OCI-M2 (cell line): ENCODE measurements around the gene MYCN.
"Not testable (repeated sequence)": the region's sequence is repeated elsewhere in the genome, so short reads cannot be mapped to it uniquely, and the experiment has no call there.

ENCODE experiments used
- DNase-seq: peaks from one replicate; lab custom pipeline; 2025; ENCODE audit not compliant: unreplicated experiment; lab: John Stamatoyannopoulos, UW

MYCN gene

DNA sequence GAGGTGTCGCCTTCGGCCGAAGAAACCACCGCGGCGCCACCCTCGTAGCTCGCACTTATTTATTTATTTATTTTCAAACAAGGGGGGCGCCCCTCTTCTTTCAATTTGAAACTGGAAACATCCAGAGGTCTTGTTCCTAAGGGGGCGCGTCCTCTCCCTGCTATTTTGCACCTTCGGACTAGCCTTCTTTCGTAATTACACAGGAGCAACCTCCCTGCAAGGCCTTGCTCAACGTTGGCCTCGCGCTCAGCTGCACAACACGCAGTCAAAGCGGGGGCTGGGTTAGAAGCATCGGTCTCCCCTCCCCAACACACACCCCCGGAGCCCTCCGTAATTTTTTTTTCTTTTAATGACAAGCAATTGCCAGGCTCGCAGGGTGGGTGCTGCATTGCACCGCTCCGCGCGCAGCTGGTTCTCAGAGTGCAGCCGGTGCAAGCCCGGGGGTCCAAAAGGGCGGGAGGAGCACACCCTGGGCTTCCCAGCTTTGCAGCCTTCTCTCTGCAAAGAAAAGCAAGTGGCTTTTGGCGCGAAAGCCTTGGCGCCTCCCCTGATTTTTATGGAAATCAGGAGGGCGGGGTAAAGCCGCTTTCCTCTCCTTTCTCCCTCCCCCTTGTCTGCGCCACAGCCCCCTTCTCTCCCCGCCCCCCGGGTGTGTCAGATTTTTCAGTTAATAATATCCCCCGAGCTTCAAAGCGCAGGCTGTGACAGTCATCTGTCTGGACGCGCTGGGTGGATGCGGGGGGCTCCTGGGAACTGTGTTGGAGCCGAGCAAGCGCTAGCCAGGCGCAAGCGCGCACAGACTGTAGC is at the start of gene MYCN:
MYCN (plus strand) TSS at position 697 of the 807 bp plus-strand sequence. CDS start 1,515 bp downstream, outside the sequence.
- DNase-seq, result no peak

DNA sequence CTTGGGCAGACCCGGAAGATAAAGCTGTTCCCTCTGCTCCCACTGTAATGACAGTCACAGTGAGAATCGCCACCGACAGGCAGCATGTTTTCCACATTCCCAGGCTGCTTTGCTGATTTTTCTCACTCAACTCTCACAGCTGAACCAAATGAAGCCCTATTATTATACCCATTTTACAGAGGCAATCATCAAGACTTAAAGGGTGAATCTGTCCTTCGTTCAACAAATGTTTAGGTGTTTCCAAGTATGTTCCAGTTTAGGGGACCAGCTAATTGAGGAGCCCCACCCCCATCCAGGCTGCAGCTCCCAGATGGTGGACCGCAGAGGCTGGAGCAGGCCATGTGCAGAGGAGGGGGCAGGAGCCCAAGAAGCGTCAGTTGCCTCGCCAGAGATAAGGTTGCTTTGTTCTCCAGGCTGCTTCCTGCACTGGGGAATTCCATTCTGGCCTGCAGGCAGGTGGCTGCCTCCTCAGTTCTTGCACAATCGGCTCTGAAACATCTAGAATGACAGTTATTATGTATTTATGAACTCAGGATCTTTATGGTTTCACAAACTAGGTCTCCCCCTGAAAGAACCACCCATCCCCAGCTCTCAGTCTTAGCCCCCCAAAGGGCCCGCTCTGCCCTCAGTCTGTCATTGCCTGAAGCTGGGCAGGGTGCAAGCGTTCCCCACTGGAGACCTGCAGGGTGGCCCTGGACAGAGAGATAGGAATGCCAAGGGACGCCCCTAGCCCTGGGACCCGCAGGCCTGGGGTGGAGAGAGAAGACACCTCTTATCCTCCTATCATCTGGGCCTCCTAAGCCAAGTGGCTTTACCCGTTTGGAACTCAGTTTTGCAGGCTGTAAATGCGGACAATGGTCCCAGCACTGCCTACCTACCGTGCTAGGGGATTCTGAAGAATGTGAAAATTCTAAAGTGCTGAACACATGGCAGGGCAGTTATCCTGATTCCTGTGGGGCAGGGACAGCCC is 49.1 kb upstream of the MYCN start:
- DNase-seq, result no peak

DNA sequence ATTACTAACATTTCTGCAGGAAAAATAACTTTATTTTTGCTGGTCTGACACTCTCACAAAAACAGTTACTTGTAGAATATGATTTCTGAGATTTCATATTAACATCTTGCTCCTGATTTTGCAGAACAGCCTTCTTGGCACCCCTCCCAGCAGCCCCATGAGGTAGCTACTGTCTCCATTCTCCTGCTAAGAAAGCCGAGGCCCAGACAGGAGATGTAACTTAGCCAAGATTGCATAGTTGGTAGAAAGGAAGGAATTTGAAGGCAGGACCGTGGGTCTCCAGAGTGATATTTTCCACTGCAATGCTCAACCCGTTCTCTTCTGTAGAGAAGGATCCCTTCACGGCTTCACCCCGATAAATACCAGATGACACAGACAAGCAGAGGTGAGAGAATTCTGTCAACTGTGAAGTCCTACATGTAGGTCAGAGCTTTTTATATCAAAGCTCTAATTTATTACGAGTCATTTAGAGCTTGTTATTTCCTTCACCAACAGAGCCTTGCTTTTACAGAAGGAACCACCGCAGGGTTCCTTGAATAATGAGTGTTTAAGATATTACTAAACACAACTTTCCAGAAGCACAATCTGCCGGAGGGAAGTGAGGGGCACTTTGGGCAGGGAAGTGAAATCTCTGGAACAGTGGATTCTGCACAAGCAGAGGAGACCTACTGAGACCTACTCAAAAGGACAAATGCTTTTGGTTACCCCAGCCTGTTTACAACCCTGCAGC is 48.0 kb upstream of the MYCN start:
- DNase-seq, result no peak

DNA sequence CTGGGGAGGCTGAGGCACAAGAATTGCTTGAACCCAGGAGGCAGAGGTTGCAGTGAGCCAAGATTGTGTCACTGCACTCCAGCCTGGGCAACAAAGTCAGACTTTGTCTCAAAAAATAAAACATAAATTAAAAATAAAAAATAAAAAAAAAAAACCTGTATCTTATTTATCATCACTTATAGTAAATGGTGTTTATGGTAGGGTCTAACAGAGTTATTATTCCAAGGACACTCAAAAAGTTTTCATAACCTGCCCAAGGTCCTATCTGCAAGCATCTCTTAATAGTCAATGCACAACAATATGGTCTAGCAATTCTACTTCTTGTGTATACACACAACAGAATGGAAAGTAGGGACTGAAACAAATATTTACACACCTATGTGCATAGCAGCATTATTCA is 47.3 kb upstream of the MYCN start:
- no peak for DNase-seq

DNA sequence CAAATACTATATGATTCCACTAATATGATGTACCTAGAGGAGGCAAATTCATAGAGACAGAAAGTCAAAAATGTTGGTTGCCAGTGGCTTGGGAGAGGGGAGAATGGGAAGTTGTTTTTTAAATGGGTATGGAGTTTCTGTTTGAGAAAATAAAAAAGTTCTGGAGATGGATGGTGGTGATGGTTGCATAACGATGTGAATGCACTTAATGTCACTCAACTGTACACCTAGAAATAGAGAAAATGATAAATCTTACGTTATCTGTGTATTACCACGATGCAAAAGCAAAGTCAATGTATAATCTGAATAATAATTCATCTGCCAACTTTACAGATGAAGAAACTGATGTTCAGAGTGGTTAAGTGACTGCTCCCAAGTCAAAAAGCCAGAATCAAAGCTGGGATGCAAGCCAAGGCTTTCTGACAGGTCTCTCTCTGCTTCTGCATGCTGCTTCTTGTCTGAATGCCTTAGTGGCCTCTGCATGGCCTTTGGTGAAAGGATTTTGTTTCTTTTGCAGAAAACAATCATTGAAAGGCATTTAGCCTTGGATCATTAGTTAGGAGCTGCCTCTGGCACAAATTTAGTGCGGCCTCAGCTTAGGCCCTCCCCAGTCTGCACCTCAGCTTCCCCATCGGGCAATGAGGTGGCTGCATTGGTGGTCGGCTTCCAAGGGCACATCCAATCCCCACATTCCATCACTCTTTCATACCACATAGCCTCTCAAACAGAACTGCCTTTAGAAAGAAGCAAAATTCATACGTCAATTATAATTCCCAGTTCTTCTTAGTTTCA is 46.5 kb upstream of the MYCN start:
- DNase-seq, result no peak

DNA sequence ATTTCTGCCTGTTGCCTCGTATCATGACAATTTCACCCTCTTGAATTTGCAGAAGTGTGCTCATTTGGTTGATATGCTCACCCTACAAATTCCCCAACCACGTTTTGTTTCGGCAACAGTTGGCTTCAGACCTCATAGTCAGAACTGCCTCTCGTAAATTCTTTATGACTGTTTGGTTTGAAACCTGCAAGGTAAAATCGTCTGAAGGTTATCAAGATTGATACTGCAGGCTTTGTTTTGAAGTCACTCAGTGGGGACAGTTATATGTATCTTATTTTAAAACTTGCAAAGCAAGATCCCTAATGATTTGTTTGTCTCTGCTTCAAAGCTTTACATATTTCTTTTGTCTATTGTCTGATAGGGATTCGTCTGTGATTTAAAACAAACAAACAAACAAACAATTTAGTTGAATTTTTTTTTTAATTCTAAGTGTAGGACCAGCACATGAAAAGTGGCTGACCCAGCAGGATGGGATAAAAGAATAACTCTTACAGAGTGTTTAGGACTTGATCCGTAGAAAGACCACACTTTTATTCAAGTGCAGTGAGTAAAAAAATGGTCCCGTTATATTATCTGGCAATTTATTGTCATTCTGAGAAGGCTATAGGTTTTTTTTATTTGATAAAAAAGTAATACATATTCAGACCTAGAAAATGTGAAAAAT is 45.7 kb upstream of the MYCN start:
- no peak for DNase-seq

DNA sequence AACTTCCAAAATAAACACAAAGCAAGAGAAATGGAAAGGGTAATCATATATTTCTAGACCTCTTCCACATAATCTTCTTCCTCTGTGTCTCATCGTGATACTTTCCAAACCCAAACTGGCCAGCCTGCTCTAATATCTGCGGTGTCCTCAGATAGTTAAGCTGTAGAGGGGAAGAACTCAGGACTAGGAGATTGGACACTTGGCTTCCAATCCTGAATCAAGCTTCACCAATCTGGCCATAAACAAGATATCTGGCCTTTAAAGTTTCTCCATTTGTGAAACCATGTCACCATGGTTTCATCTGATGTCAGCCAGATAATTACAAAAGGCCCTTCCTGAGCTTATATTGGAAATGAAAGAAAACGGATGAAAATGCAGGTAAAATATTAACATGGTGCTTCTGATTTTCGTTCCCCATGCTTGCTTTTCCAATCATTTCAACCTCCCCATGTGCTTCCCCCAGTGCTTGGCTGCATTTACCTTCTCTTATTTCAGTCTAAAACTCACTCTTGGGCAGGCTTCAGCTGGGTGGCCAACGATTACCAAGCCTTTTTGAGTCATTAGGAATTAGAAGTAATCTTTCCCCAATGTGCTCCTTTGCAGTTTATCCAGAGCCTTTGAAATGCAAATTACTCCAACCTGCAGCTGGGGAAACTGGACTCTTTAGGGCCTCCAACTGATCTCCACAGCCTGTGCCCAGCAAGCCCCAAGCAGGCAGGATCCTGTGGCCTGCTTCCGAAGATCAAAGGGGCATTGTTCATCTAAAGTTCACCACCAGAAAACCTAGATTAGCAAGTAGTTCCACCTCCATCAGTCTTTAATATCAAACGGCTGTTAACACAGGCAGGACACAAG is 44.5 kb upstream of the MYCN start:
- no peak for DNase-seq

DNA sequence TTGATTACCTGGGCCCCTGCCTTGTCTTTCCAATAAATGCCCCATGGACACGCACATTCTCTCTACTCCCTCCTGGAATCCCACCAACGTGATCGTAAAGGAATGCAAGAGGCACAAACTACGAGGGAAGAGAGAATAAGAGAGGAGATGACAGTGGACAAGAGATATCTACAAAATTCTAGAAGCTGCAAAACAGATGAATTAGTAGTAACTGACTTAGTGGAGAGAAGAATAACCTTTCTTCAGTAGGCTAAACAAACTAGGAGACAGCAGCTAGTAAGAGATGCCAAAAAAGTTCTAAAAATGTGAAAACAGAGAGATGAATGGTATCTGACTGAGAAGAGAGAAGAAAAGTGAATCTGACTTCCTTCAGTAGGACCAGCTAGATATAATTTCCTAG is 43.5 kb upstream of the MYCN start:
- DNase-seq, result no peak

DNA sequence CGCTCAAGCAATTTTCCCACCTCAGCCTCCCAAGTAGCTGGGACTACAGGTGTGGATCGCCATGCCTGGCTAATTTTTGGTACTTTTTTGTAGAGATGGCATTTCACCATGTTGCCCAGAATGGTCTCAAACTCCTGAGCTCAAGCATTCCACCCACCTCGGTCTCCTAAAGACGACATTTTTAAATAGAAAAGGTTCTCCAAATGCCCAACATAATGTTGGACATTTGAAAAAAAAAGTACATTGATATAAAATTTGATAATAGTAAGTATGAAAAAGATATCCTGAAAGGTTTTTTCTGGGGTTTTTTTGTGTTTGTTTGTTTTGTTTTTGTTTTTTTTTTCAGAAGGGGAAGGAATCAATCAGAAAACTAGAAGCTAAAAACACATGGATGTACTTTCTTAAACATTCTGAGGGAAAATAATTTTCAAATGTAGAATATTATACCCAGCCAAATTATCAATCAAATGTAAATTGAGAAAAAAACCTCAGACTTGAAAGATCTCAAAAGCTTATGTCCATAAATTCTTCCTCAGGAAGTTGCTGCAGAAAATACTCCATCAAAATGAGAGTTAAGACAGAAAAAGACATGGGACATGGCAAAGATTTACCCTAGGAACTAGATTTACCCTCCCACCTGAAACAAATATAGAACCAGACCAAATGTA is 42.8 kb upstream of the MYCN start:
- no peak for DNase-seq

DNA sequence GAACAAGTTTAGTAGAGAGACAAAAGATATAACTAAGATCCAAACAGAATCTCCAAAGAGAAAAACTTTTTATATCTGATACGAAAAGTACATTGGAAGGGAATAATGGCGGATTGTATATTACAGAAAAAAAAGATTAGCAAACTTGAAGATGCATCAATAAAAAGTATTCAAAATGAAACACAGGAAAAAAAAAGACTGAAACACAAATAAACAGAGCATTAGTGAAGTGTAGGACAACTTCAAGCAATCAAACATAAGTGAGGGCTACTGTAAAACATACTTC is 41.1 kb upstream of the MYCN start:
- no peak for DNase-seq

DNA sequence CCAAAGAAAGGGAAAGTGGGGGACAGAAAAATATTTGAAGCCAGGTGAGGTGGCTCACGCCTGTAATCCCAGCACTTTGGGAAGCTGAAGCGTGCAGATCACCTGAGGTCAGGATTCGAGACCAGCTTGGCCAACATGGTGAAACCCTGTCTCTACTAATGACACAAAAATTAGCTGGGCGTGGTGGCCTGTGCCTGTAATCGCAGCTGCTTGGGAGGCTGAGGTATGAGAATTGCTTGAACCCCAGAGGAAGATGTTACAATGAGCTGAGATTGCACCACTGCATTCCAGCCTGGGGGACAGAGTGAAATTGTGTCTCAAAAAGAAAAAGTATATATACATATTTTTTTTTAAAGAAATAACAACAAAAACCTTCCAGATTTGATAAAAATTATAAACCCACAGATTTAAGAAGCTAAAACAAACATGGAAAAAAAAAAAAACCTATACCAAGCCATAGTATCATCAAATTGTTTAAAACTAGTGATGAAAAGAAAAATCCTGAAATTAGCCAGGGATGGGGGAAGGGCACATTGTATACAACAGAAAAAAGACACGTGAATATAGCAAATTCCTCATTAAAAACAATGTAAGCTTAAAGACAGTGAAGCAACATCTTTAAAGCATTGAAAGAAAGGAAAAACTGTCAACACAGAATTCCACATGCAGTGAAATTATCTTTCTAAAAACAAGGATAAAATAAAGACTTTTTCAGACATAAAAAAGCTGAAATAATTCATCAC is 40.4 kb upstream of the MYCN start:
- no peak for DNase-seq

DNA sequence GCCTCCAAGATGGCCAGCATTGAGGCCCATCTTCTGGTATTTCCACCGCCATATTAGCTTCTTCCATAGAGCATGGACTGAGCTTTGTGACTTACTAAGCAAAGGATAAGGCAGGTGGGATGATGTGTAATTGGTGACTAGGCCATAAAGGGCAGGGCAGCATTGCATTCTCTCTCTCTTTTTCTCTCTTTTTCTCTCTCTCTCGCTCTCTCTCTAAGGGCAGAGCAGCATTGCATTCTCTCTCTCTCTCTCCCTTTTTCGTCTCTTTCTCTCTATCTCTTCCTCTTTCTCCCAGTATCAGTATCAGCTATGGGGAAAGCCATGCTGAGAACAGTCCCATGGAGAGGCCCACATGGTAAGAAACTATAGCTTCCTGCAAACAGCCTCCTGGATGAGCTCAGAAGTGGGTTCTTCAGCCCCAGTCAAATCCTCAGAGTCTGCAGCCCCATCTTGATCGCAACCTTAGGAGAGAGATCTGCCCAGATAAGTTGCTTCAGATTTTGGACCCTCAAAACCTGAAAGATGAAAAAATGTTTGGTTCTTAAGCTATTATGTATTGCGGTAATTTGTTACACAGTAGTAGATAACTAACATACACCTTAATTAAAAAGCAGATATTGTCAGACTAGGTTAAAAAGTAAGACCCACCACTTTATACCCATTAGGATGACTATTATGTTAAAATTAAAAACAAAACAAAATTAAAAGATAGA is 39.1 kb upstream of the MYCN start:
- no peak for DNase-seq

DNA sequence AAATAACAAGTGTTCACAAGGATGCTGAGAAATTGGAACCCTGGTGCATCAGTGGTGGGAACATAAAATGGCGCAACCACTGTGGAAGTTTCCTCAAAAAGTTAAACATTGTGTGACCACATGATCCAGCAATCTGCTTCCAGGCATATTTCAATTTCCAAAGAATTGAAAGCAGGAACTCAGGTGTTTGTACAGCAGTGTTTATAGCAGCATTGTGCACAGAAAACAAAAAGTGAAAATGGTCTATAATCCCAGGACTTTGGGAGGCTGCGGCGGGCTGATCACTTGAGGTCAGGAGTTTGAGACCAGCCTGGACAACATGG is 38.6 kb upstream of the MYCN start:
- no peak for DNase-seq

DNA sequence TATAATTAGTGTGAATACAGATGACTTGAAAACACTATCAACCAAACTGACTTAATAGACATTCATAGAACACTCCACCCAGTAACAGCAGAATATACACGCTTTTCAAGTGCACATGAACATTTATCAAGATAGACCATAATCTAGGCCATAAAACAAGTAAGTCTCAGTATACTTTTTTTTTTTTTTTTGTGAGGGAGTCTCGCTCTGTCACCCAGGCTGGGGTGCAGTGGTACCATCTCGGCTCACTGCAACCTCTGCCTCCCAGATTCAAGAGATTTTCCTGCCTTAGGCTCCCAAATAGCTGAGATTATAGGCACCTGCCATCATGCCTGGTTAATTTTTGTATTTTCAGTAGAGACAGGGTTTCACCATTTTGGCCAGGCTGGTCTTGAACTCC is 36.4 kb upstream of the MYCN start:
- not testable (repeated sequence) for DNase-seq

DNA sequence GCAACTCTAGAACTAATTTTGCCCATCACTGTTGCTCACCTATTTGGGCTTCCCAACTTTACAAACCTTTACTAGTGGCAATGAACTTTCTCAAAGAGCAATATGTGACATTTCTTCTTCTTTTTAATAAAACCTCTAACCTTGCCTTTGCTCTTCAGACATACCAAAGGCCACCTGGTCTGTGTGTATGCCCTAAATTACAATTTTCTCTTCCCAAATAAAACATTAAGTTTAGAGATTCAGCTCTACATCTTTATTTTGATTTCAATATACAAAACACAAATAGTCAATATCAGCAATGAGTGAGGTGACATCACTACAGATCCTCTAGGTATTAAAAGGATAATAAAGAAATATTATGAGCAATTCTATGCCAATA is 35.1 kb upstream of the MYCN start:
- DNase-seq, result no peak

DNA sequence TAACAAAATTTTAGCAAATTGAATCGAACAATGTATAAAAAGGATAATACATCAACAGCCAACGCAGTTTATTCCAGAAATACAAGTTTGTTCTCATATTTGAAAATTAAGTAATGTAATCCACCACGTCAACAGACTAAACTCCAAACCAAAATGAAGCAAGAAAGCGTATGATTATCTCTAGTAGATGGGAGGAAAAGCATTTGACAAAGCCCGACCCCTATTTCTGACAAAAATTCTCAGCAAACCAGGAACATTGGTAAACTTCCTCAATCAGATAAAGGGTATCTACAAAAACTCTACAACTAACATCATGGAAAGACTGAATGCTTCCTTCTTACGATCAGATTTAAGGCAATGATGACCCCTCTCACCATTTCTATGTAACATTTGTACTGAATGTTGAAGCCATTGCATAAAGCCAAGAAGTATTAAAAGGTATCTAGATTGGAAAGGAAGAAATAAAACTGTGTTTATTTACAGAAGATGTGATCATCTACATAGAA is 34.3 kb upstream of the MYCN start:
- no peak for DNase-seq

DNA sequence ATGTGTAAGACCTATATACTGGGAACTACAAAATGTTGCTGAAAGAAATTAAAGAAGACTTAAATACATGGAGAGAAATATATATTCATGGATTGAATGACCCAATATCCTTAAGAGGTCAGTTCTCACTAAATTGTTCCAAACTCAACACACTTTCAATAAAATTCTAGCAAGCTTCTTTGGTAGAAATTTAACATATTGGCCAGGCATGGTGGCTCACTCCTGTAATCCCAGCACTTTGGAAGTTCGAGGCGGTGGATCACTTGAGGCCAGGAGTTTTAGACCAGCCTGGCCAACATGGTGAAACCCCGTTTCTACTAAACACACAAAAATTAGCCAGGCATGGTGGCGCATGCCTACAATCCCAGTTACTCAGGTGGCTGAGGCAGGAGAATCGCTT is 33.6 kb upstream of the MYCN start:
- DNase-seq, result no peak
